ENCODE results near the gene EGLN2. TPM values are rescaled to one million over a fixed set of nuclear protein-coding genes. Genes with fewer than 3 reads are reported as not detected.

The EGLN2 gene
- total and polyA plus RNA-seq, 10 of the 15 experiments (the other 5 are each of a cell fraction or from before 2014, with no cell fraction given): 8.6 to 93.0 (median 66.8) TPM

DNA sequence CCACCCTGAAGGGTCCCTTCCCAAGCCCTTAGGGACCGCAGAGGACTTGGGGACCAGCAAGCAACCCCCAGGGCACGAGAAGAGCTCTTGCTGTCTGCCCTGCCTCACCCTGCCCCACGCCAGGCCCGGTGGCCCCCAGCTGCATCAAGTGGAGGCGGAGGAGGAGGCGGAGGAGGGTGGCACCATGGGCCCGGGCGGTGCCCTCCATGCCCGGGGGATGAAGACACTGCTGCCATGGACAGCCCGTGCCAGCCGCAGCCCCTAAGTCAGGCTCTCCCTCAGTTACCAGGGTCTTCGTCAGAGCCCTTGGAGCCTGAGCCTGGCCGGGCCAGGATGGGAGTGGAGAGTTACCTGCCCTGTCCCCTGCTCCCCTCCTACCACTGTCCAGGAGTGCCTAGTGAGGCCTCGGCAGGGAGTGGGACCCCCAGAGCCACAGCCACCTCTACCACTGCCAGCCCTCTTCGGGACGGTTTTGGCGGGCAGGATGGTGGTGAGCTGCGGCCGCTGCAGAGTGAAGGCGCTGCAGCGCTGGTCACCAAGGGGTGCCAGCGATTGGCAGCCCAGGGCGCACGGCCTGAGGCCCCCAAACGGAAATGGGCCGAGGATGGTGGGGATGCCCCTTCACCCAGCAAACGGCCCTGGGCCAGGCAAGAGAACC is 1.5 kb downstream of the EGLN2 start:
- H3K4me3 ChIP-seq: peak overlapping the region; percentile 98
- H3K36me3 ChIP-seq (ENCODE audit: control insufficient read depth in 2 of 2, insufficient read depth in 2 of 2, low read length in 1 of 2): peaks cover 7 to 13% of the 10 kb centered on the region in 2 experiments; a peak in 3 of 4 replicates
- 50% methylated on average over 25 of the region's 27 CpGs for WGBS (ENCODE audit: insufficient coverage, insufficient replicate concordance, low lambda C conversion rate, missing lambda C conversion rate)
- peaks cover 15% of the 10 kb centered on the region for H4K20me1 ChIP-seq (ENCODE audit: control insufficient read depth, insufficient read depth)
- intact Hi-C loops (cut with micrococcal nuclease; ENCODE audit: unreplicated experiment) (no loop called here), in situ Hi-C loops (cut with MboI) (no loop called here)
- BruUV-seq (replicated peaks): no TSS peak
- DNase-seq (ENCODE audit: low read depth, low spot score) (no peak), ATAC-seq (no peak), FAIRE-seq (no peak)
- RAD21 ChIA-PET (ENCODE audit: unreplicated experiment): interaction anchor here (1.2 to 1.6 kb wide), 3 partner anchors 23 to 50 kb away, joined by 5 to 8 read pairs (median 6); partner anchors contain the start of genes ACTMAP and RAB4B
- H3K4me2 ChIP-seq (ENCODE audit: control insufficient read depth, insufficient read depth): peak overlapping the region; percentile 88
- TF ChIP-seq, protein P1, sequence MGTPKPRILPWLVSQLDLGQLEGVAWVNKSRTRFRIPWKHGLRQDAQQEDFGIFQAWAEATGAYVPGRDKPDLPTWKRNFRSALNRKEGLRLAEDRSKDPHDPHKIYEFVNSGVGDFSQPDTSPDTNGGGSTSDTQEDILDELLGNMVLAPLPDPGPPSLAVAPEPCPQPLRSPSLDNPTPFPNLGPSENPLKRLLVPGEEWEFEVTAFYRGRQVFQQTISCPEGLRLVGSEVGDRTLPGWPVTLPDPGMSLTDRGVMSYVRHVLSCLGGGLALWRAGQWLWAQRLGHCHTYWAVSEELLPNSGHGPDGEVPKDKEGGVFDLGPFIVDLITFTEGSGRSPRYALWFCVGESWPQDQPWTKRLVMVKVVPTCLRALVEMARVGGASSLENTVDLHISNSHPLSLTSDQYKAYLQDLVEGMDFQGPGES (IDR thresholded peaks at IDR 0.05): no peak
- TF ChIP-seq POLR2A (IDR thresholded peaks at IDR 0.05; ENCODE audit: low read depth, low read length) (0 out of 2 replicates have a peak, but pooled peaks have one; percentile 22), JUND (IDR thresholded peaks at IDR 0.05; ENCODE audit: low read depth, low read length) (no peak), STAT1 (conservative IDR thresholded peaks at IDR 0.05) (no peak), RFX5 (IDR thresholded peaks at IDR 0.05; ENCODE audit: low read depth, low read length) (no peak)
- TF ChIP-seq, protein P2, sequence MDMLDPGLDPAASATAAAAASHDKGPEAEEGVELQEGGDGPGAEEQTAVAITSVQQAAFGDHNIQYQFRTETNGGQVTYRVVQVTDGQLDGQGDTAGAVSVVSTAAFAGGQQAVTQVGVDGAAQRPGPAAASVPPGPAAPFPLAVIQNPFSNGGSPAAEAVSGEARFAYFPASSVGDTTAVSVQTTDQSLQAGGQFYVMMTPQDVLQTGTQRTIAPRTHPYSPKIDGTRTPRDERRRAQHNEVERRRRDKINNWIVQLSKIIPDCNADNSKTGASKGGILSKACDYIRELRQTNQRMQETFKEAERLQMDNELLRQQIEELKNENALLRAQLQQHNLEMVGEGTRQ (IDR thresholded peaks at IDR 0.05; ENCODE audit: borderline replicate concordance, low read depth, low read length): no peak
- TF ChIP-seq, protein P3, sequence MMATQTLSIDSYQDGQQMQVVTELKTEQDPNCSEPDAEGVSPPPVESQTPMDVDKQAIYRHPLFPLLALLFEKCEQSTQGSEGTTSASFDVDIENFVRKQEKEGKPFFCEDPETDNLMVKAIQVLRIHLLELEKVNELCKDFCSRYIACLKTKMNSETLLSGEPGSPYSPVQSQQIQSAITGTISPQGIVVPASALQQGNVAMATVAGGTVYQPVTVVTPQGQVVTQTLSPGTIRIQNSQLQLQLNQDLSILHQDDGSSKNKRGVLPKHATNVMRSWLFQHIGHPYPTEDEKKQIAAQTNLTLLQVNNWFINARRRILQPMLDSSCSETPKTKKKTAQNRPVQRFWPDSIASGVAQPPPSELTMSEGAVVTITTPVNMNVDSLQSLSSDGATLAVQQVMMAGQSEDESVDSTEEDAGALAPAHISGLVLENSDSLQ (IDR thresholded peaks at IDR 0.05): no peak
- H3K4me1 ChIP-seq (ENCODE audit: control insufficient read depth, insufficient read depth, low read length): peaks cover 53% of the 10 kb centered on the region
- POLR2A ChIA-PET: interaction anchor here (0.5 to 1.4 kb wide), 5 partner anchors 23 to 360 kb away, joined by 3 to 8 read pairs (median 6); partner anchors contain the start of gene RAB4B
- H3K27me3 ChIP-seq (replicated peaks in 1 of 2; ENCODE audit: control insufficient read depth in 2 of 2, insufficient read depth in 2 of 2, low read length in 1 of 2): no peaks in the 10 kb centered on the region
- H2AFZ ChIP-seq (ENCODE audit: control insufficient read depth, low read depth, low read length): no peak overlapping the region
- SMC1A ChIA-PET (ENCODE audit: uncharacterized antibody, unreplicated experiment): interaction anchor here (3.6 to 5.3 kb wide), 2 partner anchors 22 to 23 kb away, joined by 18 to 39 read pairs; partner anchors contain the start of gene RAB4B
- peak overlapping the region; percentile 91 for H3K27ac ChIP-seq (ENCODE audit: control insufficient read depth, insufficient read depth)
- H3K9me3 ChIP-seq (replicated peaks; ENCODE audit: control insufficient read depth, insufficient read depth, low read length): no peaks in the 10 kb centered on the region
- H3K9ac ChIP-seq (ENCODE audit: control insufficient read depth, insufficient read depth, low read length): peak overlapping the region; percentile 84
- H3K79me2 ChIP-seq (ENCODE audit: control insufficient read depth, insufficient read depth, low read length): peaks cover 57% of the 10 kb centered on the region
- CTCF ChIA-PET: interaction anchor here (1.3 kb wide), 1 partner anchor 11 kb away, joined by 3 read pairs; no protein-coding TSS in a partner anchor
